NCI-H226 (cell line): ENCODE results near the gene KIF1A.
"Not testable (repeated sequence)": the region's sequence is repeated elsewhere in the genome, so short reads cannot be mapped to it uniquely, and the experiment has no call there.

Experiments used
- DNase-seq: peaks from one replicate; pipeline ENCODE4 v3.0.0-alpha.2; 2015

KIF1A gene

DNA sequence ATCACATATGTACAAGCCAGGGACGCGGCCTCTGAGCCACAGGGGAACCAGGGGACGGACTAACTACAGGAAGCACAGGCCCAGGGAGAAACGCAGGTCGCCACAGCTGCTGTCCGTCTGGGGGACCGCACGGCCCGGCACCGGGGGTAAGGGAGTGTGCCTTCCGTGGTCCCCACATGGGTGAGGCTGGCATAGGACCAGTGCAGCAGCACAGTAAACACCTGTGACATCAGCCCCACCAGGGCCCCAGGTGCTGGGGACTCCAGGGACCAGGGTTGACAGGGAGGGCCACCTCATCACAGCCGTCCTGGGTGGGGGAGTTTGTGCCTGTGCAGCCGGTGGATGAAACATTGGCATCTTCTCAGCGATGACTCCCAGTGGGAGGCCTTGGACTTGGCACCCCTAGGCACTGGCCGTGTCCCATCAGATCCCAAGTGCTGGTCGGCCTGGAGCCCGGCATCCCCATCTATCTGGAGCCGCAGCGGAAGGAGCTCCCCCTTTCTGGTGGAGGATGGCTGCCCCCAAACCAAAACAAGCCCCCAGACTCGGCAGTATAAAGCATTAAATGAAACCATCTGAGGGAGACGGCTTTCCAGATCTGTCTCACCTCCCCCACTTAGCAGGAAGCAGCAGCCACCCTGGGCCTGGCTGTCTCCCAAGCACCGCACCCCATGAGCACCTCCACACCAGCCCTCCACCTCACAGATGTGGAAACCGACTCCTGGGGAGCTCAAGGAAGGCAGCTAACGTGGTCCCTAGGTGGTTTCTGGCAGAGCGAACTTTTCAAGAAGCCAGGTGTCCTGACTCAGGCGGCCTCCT, 105.9 kb downstream of the KIF1A start:
- no peak for DNase-seq

DNA sequence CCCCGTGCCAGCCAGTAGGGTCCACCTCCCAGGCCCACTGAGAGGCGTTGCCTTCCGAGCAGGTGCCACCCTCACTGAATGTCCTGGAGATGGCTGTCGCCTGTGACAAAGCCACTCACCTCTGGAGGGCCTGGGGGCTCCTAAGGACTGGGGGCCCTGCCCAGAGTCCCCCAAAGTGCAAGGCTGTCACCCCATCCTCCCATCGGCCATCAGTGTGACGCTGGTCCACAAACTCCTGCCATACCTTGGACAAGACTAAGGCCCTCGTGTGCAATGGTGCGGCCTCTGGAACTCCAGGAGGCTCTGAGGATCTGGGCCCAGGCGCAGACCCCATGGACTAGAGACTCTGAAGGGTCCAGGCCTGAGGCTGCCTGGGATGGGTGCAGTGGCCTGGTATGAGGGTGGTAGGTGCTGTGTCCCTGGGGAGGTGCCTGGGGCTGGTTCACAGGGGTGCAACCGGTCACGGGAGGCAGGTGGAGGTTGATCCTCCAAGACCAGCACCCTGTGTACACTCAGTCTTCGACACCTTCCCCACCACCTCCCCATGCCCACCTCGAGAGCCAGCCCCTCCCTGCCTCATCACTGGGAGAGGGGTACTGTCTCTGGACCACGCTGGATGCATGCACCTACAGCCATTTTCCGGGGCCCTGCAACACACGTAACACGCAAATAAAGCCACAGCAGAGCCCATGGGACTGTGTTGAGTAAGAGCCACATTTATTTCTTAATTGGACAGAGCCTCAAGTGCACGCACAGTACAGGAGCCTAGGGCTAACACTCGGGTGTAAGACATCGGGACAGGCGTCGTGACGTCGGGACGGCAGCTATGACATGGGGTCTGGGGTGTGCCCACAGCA, 106.7 kb downstream of the KIF1A start:
- no peak for DNase-seq

DNA sequence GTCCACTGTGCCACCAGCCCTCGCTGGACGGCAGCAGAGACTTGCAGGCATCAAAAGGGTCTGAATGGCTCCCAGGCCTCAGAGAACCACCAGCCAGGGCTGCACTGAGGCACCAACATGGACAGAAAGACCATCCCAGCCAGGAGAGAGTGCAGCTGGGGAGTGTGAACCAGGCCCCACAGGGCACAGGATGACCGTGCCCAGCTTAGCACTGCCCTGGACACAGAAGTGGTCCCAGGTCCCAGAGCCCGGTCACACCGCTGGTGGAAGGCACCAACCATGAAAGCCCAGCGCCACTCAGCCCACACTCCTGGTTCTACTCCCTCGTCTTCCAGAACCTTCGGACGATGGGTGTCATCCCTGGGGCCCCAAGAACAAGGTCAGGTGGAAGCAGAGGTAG, 107.9 kb downstream of the KIF1A start:
- DNase-seq, result no peak

DNA sequence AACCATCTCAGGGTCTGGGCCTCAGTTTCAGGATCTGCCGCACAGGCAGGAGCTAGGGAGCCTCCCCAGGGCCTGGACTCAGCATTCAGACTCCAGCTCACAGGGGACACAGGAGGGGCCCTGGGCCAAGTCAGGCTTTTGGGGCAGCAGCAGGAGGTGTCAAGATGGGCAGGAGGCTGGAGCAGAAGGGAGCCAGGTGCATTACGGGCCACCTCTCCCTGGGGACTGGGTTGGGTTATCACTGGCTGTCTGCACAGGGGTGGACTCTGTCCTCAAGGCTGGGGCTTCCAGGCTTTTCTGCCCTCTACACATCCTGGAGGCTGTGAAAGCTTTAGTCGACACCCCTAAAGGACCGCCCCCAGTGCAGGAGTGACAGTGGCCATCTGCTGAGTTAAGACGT, 108.3 kb downstream of the KIF1A start:
- no peak for DNase-seq

DNA sequence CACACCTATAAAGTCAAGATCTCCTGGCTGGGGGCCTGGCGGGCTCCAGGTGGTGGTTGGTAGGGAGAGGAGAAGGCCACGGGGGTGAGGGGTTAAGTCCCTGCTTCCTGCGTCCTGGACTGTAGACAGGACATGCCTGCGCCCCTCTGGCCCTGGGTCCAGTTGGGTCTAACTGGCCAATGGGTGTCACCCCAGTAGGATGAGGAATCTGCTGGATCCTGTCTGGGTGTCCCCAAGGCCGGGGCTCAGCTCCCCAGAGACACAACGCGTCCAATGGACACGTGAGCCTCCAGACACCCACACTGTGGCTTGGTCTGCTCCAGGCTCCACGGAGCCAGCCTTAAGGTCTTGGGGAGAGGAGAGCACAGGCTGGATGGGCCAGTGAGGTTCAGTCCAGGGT, 108.7 kb downstream of the KIF1A start:
- DNase-seq, result no peak

DNA sequence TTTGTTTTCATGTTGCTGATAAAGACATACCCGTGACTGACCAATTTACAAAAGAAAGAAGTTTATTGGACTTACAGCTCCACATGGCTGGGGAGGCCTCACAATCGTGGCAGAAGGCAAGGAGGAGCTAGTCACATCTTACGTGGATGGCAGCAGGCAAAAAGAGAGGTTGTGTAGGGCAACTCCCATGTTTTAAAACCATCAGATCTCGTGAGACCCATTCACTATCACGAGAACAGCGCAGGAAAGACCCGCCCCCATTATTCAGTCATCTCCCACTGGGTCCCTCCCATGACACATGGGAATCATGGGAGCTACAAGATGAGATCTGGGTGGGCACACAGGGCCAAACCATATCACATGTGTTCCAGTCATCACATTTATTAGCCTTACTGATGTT, 111.6 kb downstream of the KIF1A start:
- no peak for DNase-seq

DNA sequence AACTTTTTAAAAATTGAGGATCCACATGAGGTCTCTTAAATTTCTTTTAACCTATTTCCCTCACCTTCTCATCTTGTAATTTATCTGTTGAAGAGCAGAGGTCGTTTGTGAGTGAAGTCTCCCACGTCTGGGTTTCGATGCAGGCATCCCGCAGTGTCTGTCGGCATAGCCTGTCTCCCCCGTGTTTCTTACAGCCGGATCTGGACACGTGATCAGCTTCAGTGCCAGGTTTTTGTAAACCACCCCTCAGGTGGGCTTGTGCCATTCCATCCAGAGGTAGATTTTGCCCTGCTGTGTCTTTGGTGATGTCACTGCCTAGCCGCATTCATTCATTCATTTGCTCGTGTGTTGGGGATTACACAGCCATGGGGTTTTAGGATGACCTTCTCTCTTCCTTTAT, 112.2 kb downstream of the KIF1A start:
- DNase-seq, result no peak

DNA sequence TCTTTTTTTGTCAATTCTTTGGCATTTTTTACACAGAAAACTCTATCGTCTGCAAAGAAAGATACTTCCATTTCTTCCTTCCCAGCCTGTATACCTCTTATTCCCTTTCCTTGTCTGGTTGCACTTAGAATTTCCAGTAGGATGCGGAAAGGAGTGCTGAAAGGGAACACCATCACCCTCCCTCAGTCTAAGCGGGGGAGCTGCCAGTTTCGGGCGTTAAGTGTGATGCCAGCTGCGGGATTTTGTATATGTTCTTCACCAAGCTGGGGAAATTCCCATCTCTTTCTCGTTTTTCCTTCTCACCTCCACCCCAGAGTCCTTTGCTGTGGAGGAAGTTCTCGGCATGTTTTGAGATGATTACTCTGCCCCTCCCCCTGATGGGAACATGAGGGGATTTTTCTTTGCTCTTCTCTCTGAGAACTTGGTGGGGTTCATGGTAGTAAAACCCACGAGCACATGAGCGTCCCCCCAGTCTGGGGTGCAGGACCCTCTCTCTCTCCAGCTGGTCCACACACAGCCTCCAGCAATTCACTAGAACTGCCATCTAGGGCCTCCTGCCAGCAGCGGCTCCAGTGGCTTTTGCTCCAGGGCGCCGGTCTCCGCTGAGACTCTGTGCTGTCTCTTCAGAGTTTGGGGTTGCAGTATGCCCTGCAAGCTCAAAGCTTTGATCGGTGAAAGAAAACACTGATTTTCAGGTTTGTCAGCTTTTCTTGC, 112.8 kb downstream of the KIF1A start:
- DNase-seq, result no peak

DNA sequence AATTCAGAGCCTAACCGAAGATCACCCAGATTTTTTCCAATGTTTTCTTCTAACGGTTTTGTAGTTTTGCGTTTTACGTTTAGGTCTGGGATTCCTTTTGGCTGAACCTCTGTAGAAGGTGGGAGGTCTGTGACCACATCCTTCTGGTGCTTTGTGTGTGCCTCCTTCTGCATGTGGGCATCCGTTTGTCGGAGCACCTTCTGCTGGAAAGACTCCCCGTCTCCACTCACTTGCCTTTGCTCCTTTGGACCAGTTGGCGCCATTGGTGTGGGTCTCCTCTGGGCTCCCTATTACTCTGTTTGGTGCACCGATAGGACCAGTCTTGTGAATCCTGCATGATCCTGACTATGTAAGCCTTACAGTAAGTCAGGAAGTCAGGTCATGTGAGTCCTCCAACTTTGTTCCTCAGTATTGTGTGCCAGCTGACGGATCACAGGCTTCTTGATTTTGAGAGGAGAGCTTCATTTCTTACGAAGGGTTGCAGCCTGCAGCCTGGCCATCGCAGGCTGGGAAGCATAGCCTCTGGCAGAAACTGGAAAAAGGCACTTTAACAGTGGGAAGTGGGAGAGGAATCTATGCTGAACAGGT, 114.7 kb downstream of the KIF1A start:
- no peak for DNase-seq

DNA sequence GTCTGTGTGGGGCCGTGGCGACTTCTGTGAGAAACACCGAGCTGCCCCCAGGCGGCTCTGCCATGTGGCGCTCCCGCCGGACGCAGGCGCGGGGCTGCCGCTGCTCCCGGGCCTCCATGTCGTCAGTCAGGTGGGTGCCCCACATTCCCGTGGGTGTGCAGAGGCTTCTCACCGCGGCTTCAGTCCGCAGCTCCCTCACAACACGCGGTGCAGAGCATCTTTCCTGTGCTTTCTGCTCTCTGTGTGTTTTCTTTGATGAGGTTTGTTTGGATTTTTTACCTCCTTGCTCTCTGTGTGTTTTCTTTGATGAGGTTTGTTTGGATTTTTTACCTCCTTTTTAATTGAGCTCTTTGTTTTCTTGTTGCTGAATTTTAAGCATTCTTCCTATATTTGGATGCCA, 115.4 kb downstream of the KIF1A start:
- no peak for DNase-seq

DNA sequence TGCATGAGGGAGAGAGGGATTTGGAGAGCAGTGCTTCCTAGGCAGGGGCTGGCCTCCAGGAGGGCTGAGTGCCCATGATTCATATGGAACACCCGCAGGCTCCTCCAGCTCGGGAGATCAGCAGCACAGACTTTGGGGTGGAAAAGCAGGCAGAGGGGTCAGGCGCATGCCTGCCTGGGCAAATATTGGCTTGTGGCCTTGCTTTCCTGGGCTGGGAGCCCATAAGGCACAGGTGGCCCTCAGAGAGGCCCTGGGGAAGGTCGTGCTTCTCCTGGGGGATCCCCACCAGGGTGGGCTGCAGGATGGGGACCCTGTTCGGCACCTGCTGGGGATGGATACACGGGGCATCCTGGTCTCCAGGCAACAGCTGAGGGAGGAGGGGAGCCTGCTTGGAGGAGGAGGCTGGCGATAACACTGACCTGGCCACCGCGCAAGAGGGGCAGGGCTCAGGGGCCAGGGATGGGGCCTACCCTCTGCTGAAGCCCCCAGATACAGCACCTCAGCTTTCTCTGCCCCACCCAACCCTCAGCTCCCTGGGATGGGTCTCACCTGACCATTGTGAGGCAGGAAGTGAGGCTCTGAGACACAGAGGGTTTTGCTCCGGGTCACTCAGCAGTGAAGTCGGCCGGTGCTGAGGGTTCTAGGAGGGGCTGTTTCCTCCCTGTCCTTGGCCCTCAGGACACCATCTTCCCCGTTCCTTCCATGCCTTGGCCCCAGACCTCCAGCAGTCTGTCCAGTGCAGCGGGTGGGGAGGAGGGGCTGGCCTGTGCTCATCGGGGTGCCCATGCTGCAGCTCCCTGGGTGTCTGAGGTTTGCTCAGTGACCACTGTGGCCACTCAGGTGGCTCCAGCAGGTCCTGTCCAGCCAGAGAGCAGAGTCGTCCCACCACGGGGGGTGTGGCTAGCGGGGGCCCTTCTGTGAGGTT, 116.3 kb downstream of the KIF1A start:
- no peak for DNase-seq

DNA sequence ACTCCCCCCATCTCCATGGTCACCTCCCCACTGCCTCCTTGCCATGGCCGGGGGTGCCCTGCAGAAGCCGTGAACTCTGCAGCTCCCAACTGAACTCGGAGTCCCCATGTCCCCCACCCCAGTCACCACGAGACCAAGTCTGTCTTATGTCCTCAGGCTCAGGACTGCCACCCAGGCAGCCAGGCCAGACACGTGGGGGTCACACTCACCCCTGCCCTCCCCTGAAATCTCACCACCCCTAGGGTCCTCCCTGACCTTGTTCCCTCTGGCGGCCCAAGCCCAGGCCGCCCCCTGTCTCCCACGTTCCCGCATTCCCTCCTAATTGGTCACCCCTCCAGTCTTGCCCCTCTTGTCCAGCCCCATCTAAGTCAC, 117.4 kb downstream of the KIF1A start:
- DNase-seq, result no peak

DNA sequence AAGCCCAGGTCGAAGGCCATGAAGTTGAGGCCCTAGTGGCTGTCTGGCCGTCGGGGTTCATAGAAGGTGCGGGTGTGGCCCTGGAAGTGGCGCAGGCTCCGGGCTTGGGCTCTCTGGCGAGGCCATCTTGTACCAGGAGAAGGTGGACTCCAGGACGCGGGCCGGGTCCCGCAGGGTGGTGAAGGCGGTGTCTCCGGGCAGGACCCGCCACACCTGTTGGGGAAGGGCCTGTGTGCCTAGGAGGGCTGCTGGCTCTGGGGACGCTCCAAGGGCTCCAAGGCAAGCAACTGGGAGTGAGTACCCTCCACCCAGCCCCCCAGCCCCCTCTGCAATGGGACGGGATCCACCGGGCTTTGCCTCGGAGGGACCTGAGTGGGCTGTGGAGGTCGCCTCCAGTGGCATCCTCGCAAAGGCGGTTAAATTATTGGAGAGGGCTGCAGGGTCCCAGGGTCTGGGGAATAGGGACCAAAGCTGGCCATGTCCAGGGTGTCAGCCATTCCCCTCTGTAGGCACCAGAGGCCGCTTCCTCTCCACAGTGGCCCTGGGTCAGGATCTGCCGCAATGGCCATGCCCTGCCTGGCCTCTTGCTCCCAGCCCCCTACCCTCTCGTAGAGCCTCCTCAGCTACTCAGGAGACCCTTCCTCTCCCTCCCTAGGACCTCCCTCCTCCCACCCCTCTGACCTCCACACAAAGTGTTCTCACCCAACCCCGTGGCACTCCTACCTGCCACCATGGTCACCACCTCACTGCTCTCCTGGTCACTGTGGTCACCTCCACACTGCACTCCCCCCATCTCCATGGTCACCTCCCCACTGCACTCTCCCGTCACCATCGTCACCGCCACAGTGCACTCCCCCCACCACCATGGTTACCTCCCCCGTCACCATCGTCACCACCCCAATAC, 118.0 kb downstream of the KIF1A start:
- DNase-seq, result no peak

DNA sequence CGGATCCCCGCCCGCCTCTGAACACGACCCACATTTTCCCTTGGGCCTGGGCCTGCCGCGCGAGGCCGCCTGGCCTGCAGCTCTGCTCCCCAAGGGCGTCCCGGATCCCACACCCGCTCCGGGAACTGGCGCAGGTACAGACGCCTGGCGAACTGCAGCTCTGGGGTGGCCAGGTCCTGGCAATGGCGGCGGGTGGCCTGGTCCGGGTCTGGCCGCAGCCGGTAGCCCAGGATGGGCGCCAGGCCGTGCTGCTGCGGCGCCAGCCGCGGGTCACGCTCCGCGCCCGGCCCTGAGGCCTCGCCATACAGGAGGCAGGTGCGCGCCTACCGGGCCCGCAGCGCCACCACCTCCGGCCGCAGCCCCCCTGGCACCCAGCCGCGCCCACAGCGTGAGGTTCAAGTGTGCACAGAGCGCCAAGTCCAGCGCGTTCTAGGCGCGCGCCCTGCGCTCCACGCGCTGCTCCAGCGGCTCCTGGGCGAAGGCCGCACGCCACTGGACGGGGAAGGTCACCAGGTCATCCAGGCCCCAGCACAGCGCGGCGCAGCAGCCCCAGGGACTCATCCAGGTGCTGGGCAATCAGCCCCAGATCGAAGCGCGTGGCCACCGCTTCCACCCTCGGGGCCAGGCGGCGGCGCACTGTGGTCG, 118.8 kb downstream of the KIF1A start:
- DNase-seq, result no peak

DNA sequence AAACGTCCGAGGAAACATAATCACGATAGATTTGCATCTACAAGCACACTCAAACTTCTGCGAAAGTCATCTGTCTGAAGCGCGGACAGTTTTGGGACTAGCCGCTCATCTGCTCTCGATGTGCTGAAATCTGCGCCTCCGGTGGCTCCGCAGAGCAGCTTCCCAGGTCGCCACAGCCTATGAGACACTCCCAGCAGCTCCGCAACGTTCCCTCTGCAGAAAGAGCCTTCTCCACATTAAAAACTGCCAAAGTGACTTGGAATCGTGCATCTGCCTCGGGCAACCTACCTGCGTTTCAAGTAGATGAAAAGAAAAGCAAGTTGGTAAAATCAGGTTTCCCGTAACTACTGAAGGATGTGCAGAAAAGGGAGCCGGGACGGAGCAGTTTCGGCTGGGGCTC, 119.4 kb downstream of the KIF1A start:
- not testable (repeated sequence) for DNase-seq

DNA sequence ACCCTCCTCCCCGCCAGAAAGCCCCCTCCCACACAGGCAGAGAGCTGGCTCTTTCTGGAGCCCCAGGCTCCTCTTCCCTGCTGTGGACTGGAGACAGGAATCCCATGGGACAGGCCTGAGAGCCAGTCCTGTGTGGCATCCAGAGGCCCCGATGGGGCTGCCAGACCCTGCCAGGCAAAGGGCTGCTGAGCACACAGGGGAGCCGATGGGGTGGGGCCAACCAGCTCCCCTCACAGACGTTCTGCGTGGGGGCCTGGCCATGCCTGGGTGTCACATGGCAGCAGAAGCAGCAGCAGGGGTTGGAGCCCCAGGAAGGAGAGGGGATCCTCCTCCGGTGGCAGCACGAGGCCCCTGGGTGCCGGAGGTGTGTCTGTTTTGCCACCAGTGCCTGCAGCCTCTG, 120.2 kb downstream of the KIF1A start:
- not testable (repeated sequence) for DNase-seq

DNA sequence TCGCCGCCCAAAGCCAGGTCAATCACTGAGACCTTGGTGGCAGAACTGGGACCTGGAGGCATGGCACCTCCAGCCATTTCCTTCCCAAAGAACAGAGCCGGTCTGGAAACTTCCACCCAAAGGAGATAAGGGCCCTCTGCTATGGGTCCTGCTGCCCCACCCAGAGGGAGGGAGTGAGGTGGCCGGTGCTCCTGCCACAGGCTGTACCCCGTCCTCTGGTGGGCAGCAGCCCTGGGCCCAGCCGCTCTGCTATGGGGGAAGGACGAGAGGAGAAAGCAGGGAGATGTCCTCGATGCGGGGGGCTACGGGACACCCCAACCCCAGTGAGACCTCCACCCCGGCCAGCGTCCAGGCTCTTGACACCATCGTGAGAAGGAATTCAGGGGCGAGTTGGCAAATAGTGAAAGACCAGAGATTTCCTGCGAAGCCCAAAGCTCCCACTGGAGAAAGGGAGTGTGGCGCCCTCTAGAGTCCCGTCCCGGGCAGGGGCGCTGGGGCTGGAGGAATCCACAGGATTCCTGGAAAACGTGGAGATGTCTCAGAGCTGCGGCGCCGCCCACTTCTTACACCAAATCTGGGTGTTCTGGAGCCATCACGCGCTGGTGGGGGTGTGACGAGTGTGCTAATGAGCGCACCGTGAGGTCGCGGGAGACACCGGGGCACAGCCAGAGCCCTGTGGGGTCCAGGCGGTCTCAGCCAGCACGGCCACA, 121.0 kb downstream of the KIF1A start:
- DNase-seq, result not testable (repeated sequence)

DNA sequence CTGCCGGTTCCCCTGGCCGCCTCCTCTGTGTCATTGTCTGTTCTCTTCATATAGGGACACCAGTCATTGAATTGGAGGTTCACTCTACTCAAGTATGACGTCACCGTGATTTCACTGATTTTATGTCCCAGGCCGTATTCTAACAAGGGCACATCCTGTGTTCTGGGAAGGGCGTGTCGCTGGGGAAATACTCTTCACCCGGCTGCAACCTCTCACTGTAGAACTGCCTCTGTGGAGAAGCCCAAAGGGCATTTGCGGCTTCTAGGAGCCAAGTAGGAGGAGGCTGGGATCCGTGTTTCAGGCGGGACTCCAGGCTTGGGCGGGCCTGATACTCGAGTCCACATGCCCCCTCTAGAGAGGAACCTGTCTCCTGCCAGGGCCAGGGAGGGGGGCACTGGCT, 123.5 kb downstream of the KIF1A start:
- DNase-seq, result not testable (repeated sequence)

DNA sequence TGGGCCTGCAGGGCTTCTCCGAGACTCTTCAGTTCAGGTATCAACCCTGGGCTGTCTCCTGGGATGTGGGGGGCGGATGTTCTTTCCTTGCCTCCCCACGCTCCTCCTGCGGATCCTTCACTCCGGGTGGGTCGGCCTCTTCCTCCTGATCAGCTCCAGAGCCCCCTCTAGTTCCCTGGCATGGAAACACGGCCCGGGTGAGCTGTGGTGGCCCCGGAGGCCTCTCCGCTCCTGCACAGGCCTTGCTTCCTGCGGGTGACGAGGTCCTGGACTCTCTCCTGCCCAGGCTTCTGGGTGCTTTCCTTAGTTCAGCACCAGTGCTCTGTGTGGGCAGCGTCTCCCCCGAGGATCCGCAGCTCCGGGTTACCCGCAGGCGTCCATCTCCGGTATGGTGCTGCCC, 124.4 kb downstream of the KIF1A start:
- DNase-seq, result not testable (repeated sequence)

DNA sequence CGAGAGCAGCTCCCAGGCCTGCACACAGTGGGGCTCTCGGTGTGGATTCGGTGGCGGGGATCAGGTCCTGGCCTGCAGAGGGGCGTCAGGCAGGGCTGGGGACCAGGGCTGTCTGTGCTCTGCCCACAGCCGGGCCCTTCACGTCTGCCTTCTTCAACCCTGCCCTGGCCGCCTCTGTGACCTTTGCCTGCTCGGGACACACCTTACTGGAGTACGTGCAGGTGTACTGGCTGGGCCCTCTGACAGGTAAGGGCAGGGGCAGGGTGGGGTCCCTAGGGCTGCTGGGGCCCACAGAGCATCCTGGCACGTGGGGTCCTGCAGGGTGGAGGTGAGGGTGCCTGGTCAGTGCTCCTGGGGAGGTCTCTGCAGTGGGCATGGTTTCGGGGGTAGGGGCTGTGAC, 125.7 kb downstream of the KIF1A start:
- not testable (repeated sequence) for DNase-seq
